Measurements from ENCODE around the gene OR1J2. TPM values are rescaled to one million over a fixed set of nuclear protein-coding genes. Genes with fewer than 3 reads are reported as not detected.

The OR1J2 gene
- total and polyA plus RNA-seq, 9 donors = not detected

DNA sequence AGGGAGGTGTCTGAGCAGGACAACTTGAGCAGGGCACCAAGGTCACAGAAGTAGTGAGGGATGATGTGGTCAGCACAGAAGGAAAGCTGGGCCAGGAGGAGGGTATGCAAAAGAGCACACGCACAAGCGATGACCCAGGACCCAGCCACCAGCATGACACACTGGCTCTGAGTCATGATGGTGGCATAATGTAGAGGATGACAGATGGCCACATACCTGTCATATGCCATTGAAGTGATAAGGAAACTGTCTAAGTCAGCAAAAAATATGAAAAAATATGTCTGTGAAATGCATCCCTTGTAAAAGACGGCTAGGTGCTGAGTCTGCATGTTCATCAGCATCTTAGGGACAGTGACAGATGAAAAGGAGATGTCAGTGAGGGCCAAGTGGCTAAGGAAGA lies 33.3 kb upstream of the OR1J2 start:
- no peaks in the 10 kb centered on the region for H3K9me3 ChIP-seq
- intact Hi-C loops (cut with DNase I) = loop anchor here in 1 of 4 donors (10.0 kb wide), 1 partner anchor 327 kb away; the partner anchor contains the start of gene OR1K1
- no peaks in the 10 kb centered on the region for H3K27me3 ChIP-seq
- H3K36me3 ChIP-seq = no peaks in the 10 kb centered on the region
- no peak overlapping the region for H3K27ac ChIP-seq
- no peak overlapping the region for H3K4me3 ChIP-seq
- H3K4me1 ChIP-seq (ENCODE audit: insufficient read depth) = no peaks in the 10 kb centered on the region
- 85 to 86% (median 86%) methylated on average over 3 of the region's 3 CpGs for WGBS, 3 donors
- TF ChIP-seq, protein P1, sequence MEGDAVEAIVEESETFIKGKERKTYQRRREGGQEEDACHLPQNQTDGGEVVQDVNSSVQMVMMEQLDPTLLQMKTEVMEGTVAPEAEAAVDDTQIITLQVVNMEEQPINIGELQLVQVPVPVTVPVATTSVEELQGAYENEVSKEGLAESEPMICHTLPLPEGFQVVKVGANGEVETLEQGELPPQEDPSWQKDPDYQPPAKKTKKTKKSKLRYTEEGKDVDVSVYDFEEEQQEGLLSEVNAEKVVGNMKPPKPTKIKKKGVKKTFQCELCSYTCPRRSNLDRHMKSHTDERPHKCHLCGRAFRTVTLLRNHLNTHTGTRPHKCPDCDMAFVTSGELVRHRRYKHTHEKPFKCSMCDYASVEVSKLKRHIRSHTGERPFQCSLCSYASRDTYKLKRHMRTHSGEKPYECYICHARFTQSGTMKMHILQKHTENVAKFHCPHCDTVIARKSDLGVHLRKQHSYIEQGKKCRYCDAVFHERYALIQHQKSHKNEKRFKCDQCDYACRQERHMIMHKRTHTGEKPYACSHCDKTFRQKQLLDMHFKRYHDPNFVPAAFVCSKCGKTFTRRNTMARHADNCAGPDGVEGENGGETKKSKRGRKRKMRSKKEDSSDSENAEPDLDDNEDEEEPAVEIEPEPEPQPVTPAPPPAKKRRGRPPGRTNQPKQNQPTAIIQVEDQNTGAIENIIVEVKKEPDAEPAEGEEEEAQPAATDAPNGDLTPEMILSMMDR (IDR thresholded peaks at IDR 0.05) = no peak
- TF ChIP-seq EP300 (IDR thresholded peaks at IDR 0.05) = no peak
- no peak for TF ChIP-seq POLR2A (IDR thresholded peaks at IDR 0.05)
- DNase-seq = no peak

DNA sequence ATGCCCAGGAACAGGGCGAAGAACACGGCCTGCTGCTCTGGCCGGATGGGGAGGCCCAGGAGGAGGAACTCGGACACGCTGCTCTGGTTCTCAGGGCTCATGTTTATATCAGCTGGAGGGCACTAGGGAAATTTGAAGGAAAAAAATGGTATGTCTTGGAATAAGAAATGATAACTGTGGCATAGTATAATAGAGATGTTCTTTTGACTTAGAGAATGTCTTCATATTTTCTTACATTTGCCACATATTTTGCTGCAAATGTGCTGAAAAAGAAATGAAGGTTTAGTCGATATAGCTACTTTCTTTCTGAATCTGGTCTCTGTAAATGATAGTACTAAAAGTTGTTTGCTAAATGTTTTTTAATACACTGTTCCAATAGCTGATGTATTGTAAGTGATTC lies 32.8 kb upstream of the OR1J2 start, which contains the start of gene OR1J1:
TSS of gene OR1J1 (minus strand) at position 101 of the 400 bp plus-strand sequence. CDS start at position 101, 0 bp downstream.
- no peaks in the 10 kb centered on the region for H3K36me3 ChIP-seq
- no peak within 1 kb of the TSS for H3K4me3 ChIP-seq
- no peak within 1 kb of the TSS for H3K27ac ChIP-seq
- no peak for TF ChIP-seq EP300 (IDR thresholded peaks at IDR 0.05)
- TF ChIP-seq, protein P1 (IDR thresholded peaks at IDR 0.05) = no peak
- no peak for TF ChIP-seq POLR2A (IDR thresholded peaks at IDR 0.05)
- H3K27me3 ChIP-seq = no peaks in the 10 kb centered on the region
- H3K4me1 ChIP-seq (ENCODE audit: insufficient read depth) = no peaks in the 10 kb centered on the region
- WGBS, 3 donors = 78 to 84% (median 83%) methylated on average over 6 of the region's 6 CpGs
- intact Hi-C loops (cut with DNase I) = loop anchor here in 1 of 4 donors (10.0 kb wide), 1 partner anchor 327 kb away; the partner anchor contains the start of gene OR1K1
- H3K9me3 ChIP-seq = no peaks in the 10 kb centered on the region
- no peak for DNase-seq

DNA sequence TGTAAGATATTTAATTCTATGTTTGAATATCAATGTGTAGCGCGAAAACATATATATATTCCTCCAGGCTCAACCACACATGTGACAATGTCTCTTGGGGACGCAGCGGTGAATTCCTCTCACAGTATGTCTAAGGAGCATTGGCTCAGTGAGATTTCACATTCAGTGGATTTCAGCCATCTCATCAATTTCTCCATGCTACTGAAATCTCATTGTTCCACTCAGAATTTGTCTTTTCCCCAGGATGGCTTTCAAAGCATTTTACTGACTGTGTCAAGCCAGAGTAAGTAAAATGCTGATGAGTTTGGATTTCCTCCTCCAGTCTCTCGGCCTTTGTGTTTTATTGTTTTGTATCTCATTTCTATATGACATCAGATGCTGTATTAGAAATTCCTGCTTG lies 31.5 kb upstream of the OR1J2 start:
- Histone ChIP-seq H3K4me1 (ENCODE audit: insufficient read depth) (no peaks in the 10 kb centered on the region), H3K27me3 (no peaks in the 10 kb centered on the region), H3K9me3 (no peaks in the 10 kb centered on the region), H3K27ac (no peak overlapping the region), H3K4me3 (no peak overlapping the region), H3K36me3 (no peaks in the 10 kb centered on the region)
- WGBS, 3 donors = 86 to 97% (median 89%) methylated on average over 5 of the region's 5 CpGs
- DNase-seq = no peak
- intact Hi-C loops (cut with DNase I) = loop anchor here in 1 of 4 donors (10.0 kb wide), 1 partner anchor 326 kb away; the partner anchor contains the start of gene OR1K1
- TF ChIP-seq POLR2A (IDR thresholded peaks at IDR 0.05) = no peak
- TF ChIP-seq EP300 (IDR thresholded peaks at IDR 0.05) = no peak
- TF ChIP-seq, protein P1 (IDR thresholded peaks at IDR 0.05) = no peak

DNA sequence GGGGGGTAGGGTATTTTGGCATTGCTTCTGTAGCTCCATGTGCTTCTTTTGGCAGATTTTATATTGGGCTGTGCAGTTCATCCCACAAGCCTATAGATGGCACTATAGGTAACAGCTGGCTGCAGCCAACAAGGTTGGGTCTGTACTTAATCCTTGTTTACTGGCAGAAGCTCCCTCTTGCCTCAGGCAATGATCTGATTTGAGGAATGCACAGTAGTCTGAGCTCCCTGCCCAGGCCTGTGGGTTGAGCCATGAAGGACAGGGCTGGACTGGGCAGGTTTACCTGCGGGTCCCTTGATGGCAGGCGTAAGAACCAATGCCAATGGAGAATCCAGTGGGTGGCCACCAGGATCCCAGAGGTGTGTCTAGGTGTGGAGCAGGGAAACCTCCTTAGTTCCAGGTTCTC lies 11.7 kb upstream of the OR1J2 start:
- no peak for DNase-seq
- Histone ChIP-seq H3K27ac (no peak overlapping the region), H3K4me3 (no peak overlapping the region), H3K27me3 (no peaks in the 10 kb centered on the region), H3K9me3 (no peaks in the 10 kb centered on the region), H3K4me1 (ENCODE audit: insufficient read depth) (no peaks in the 10 kb centered on the region), H3K36me3 (no peaks in the 10 kb centered on the region)
- TF ChIP-seq, protein P1 (IDR thresholded peaks at IDR 0.05) = no peak
- TF ChIP-seq EP300 (IDR thresholded peaks at IDR 0.05) = no peak
- TF ChIP-seq POLR2A (IDR thresholded peaks at IDR 0.05) = no peak
- intact Hi-C loops (cut with DNase I) = no loop called here
- WGBS, 3 donors = 29 to 82% (median 46%) methylated on average over 2 of the region's 2 CpGs
